ENCODE data around the gene SLC23A1.

The SLC23A1 gene

GRCh38 chr5:139406963-139407362 lies 23.9 kb upstream of the SLC23A1 start:
- ChIA-PET CTCF (interaction anchor here (0.6 to 2.2 kb wide), 8 partner anchors 12 to 1462 kb away, joined by 3 to 12 read pairs (median 4); no protein-coding TSS in a partner anchor), POLR2A (no interaction called here)
- Histone ChIP-seq H3K9me3 (ENCODE audit: control insufficient read depth, insufficient read depth, low read depth, low read length) (no peaks in the 10 kb centered on the region), H3K36me3 (ENCODE audit: control insufficient read depth in 2 of 2, insufficient read depth in 1 of 2, low read length in 2 of 2) (peaks cover 0 to 5% of the 10 kb centered on the region in 2 experiments; a peak in 2 of 3 replicates), H3K4me1 (ENCODE audit: control insufficient read depth, insufficient read depth, low read length) (peaks cover 5% of the 10 kb centered on the region; the same call in 1 of the 2 replicates), H3K4me3 (ENCODE audit: low read depth, low read length) (no peak overlapping the region), H3K27ac (ENCODE audit: extremely low read depth, low read depth, low read length) (no peak overlapping the region)
- TF ChIP-seq ZNF521 (tag by site-specific recombination; IDR thresholded peaks at IDR 0.05), result no peak
- peak; percentile 54; the same call in 1 of the 2 replicates for TF ChIP-seq ZNF18 (tag by site-specific recombination; IDR thresholded peaks at IDR 0.05)

GRCh38 chr5:139404484-139404840 lies 21.4 kb upstream of the SLC23A1 start:
- CTCF ChIA-PET, result interaction anchor here (0.6 to 1.2 kb wide), 4 partner anchors 12 to 459 kb away, joined by 3 to 4 read pairs (median 4); no protein-coding TSS in a partner anchor
- POLR2A ChIA-PET, result interaction anchor here (0.7 to 2.3 kb wide), 3 partner anchors 35 to 206 kb away, joined by 4 to 8 read pairs (median 4); partner anchors contain the start of genes DNAJC18, SIL1 and UBE2D2
- Histone ChIP-seq H3K27ac (ENCODE audit: extremely low read depth, low read depth, low read length) (peak overlapping the region; percentile 82), H3K4me1 (ENCODE audit: control insufficient read depth, insufficient read depth, low read length) (peaks cover 5% of the 10 kb centered on the region; the same call in 1 of the 2 replicates), H3K4me3 (ENCODE audit: low read depth, low read length) (no peak overlapping the region; the same call in 1 of the 2 replicates), H3K9me3 (ENCODE audit: control insufficient read depth, insufficient read depth, low read depth, low read length) (no peaks in the 10 kb centered on the region), H3K36me3 (ENCODE audit: control insufficient read depth in 2 of 2, insufficient read depth in 1 of 2, low read length in 2 of 2) (peaks cover 0 to 12% of the 10 kb centered on the region in 2 experiments; a peak in 2 of 3 replicates)
- TF ChIP-seq ZNF391 (tag by site-specific recombination; IDR thresholded peaks at IDR 0.05; ENCODE audit: borderline replicate concordance, low read depth) (no peak), ZBTB20 (tag by site-specific recombination; IDR thresholded peaks at IDR 0.05) (peak; percentile 13; the same call in 1 of the 2 replicates), CTCF (tag by site-specific recombination; IDR thresholded peaks at IDR 0.05) (peak; percentile 14; the same call in 1 of the 2 replicates), ZNF561 (tag by site-specific recombination; IDR thresholded peaks at IDR 0.05; ENCODE audit: borderline replicate concordance) (0 out of 2 replicates have a peak, but pooled peaks have one; percentile 12), ZBTB49 (tag by site-specific recombination; IDR thresholded peaks at IDR 0.05; ENCODE audit: low read depth) (no peak), ZNF335 (tag by site-specific recombination; conservative IDR thresholded peaks at IDR 0.05) (0 out of 2 replicates have a peak, but pooled peaks have one; percentile 47), ZSCAN30 (tag by site-specific recombination; IDR thresholded peaks at IDR 0.05) (no peak)

GRCh38 chr5:139403787-139404483 lies 20.8 kb upstream of the SLC23A1 start, which contains the start of gene SPATA24:
SPATA24 (minus strand) TSS chr5:139404089; CDS start chr5:139404060, 29 bp downstream.
- Histone ChIP-seq H3K4me3 (ENCODE audit: low read depth, low read length) (peak within 1 kb of the TSS; percentile 56), H3K36me3 (ENCODE audit: control insufficient read depth in 2 of 2, insufficient read depth in 1 of 2, low read length in 2 of 2) (peaks cover 0 to 12% of the 10 kb centered on the region in 2 experiments; a peak in 2 of 3 replicates), H3K9me3 (ENCODE audit: control insufficient read depth, insufficient read depth, low read depth, low read length) (no peaks in the 10 kb centered on the region), H3K27ac (ENCODE audit: extremely low read depth, low read depth, low read length) (peak within 1 kb of the TSS; percentile 82), H3K4me1 (ENCODE audit: control insufficient read depth, insufficient read depth, low read length) (peaks cover 5% of the 10 kb centered on the region; the same call in 1 of the 2 replicates)
- POLR2A ChIA-PET, result interaction anchor here (0.6 to 2.3 kb wide), 8 partner anchors 11 to 206 kb away, joined by 3 to 8 read pairs (median 4); partner anchors contain the start of genes DNAJC18, MATR3, PAIP2 and SIL1
- CTCF ChIA-PET, result interaction anchor here (0.6 to 1.5 kb wide), 11 partner anchors 7 to 991 kb away, joined by 3 to 4 read pairs (median 3); no protein-coding TSS in a partner anchor
- no peak for TF ChIP-seq TSHZ1 (tag by site-specific recombination; IDR thresholded peaks at IDR 0.05; ENCODE audit: borderline replicate concordance)
- no peak for TF ChIP-seq ZNF654 (tag by site-specific recombination; IDR thresholded peaks at IDR 0.05; ENCODE audit: low read depth)
- TF ChIP-seq ZNF335 (tag by site-specific recombination; conservative IDR thresholded peaks at IDR 0.05), result peak; percentile 85
- TF ChIP-seq SP3 (tag by site-specific recombination; IDR thresholded peaks at IDR 0.05), result peak; percentile 99
- no peak for TF ChIP-seq GLI2 (tag by site-specific recombination; IDR thresholded peaks at IDR 0.05; ENCODE audit: borderline replicate concordance, low read depth)
- no peak for TF ChIP-seq ZNF138 (tag by site-specific recombination; IDR thresholded peaks at IDR 0.05; ENCODE audit: borderline replicate concordance)
- no peak for TF ChIP-seq ZNF292 (tag by site-specific recombination; IDR thresholded peaks at IDR 0.05; ENCODE audit: borderline replicate concordance, low read depth)
- peak; percentile 91 for TF ChIP-seq GLIS1 (tag by site-specific recombination; IDR thresholded peaks at IDR 0.05)
- no peak; the same call in none of the 2 replicates for TF ChIP-seq ZEB2 (tag by site-specific recombination; IDR thresholded peaks at IDR 0.05)
- TF ChIP-seq ZBTB8A (tag by site-specific recombination; IDR thresholded peaks at IDR 0.05), result peak; percentile 36
